Common myeloid progenitor, CD34-positive (primary cell): ENCODE results near the gene XDH.

Experiments
- CTCF ChIA-PET: fragments of 350-600 bp; sonication (Branson Sonifier 250); formaldehyde crosslinking; loops from one replicate; lab custom pipeline; 2021; ENCODE audit warnings: antibody characterized with exemption; lab: Charles Lee
- POLR2A ChIA-PET: fragments of 350-600 bp; sonication (Branson Sonifier 250); formaldehyde crosslinking; loops from one replicate; lab custom pipeline; 2021; ENCODE audit warnings: antibody characterized with exemption; lab: Charles Lee
- DNase-seq, 3 donors: peaks; one replicate each; pipeline versions ENCODE4 v3.0.0 to v3.0.0-alpha.2; 2013
- H3K27ac ChIP-seq, 2 experiments: 1 replicate in 1 of 2; 2 replicates in 1 of 2; pipeline ENCODE4 v1.7.0; 2013; ENCODE audit warnings: inconsistent platforms in 2 of 2, low read length in 2 of 2, mild to moderate bottlenecking in 2 of 2, low read depth in 1 of 2, moderate library complexity in 1 of 2; ENCODE audit not compliant: severe bottlenecking in 2 of 2, insufficient read depth in 1 of 2, poor library complexity in 1 of 2
- H3K27me3 ChIP-seq, 5 experiments: replicated peaks in 2 of 5; 1 replicate in 3 of 5; 2 replicates in 2 of 5; pipeline versions ENCODE4 v1.6.1 to v1.7.0; 2013; ENCODE audit warnings: low read length in 4 of 5, mild to moderate bottlenecking in 2 of 5, moderate library complexity in 2 of 5, inconsistent platforms in 1 of 5; ENCODE audit not compliant: insufficient read depth in 5 of 5, control insufficient read depth in 4 of 5
- H3K36me3 ChIP-seq, 4 experiments: 1 replicate in 2 of 4; 2 replicates in 2 of 4; pipeline versions ENCODE4 v1.6.1 to v1.7.0; 2013; ENCODE audit warnings: low read length in 3 of 4, control low read depth in 1 of 4, mild to moderate bottlenecking in 1 of 4; ENCODE audit not compliant: control insufficient read depth in 4 of 4, insufficient read depth in 4 of 4
- H3K4me1 ChIP-seq, 4 experiments: 1 replicate in 3 of 4; 2 replicates in 1 of 4; pipeline versions ENCODE4 v1.6.1 to v1.7.1; 2013; ENCODE audit warnings: low read length in 3 of 4, mild to moderate bottlenecking in 3 of 4, control low read depth in 1 of 4, inconsistent platforms in 1 of 4, moderate library complexity in 1 of 4; ENCODE audit not compliant: control insufficient read depth in 4 of 4, insufficient read depth in 4 of 4; ENCODE audit errors: control extremely low read depth in 1 of 4
- H3K4me3 ChIP-seq, 7 experiments: 1 replicate in 4 of 7; 2 replicates in 3 of 7; pipeline versions ENCODE4 v1.5.1 to v1.7.0; 2013; ENCODE audit warnings: mild to moderate bottlenecking in 7 of 7, low read length in 6 of 7, moderate library complexity in 6 of 7, inconsistent platforms in 2 of 7, low read depth in 2 of 7, control low read depth in 1 of 7; ENCODE audit not compliant: insufficient read depth in 4 of 7, control insufficient read depth in 1 of 7; ENCODE audit errors: extremely low read depth in 1 of 7
- H3K9me3 ChIP-seq, 5 experiments: 1 replicate in 4 of 5; 2 replicates in 1 of 5; pipeline versions ENCODE4 v1.6.1 to v1.7.1; 2013; ENCODE audit warnings: low read length in 4 of 5, mild to moderate bottlenecking in 2 of 5, inconsistent platforms in 1 of 5, low read depth in 1 of 5, moderate library complexity in 1 of 5; ENCODE audit not compliant: control insufficient read depth in 4 of 5, insufficient read depth in 2 of 5; ENCODE audit errors: control extremely low read depth in 1 of 5
- WGBS: methylation state at CpG from one replicate; pipeline ENCODE4 v1.1.5; 2013; ENCODE audit not compliant: insufficient coverage; 5-methylcytosine and 5-hydroxymethylcytosine counted together

Gene XDH

DNA sequence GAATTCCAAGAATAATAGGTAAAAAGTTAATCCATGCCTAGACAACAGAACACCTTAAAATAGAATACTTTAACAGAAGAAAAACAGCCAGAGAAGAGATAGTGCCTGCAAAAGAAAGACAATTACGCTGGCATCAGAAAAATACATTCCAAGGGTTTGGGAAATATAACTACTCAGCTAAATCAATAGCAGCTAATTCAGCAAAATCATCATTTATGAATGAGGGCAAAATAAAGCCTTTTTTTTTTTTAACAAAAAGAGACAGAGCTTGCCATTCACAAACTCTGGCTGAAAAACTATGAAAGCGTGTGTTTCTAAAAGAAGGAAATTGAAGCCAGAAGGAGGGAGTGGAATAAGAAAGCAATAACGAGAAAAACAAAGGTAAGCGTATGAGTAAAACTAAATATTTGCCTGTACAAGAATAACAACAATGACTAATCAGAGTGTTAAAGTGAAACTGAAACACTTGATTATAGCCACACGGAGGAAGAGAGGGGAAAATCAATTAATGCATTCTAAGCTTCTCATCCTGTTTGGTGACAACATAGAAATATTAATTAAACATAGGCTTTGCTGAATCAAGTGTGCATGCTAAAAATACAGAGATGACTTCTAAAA lies 90.4 kb downstream of the XDH start:
- Histone ChIP-seq H3K36me3 (no peaks in the 10 kb centered on the region), H3K9me3 (no peaks in the 10 kb centered on the region), H3K27me3 (no peaks in the 10 kb centered on the region), H3K4me1 (peaks cover 19 to 39% (median 35%) of the 10 kb centered on the region in 4 experiments), H3K4me3 (peak overlapping the region in 5 of 7 experiments; percentile 36 to 80 (median 58)), H3K27ac (peak overlapping the region; percentile 43 to 70)
- POLR2A ChIA-PET = interaction anchor here (0.8 kb wide), 1 partner anchor 31 kb away, joined by 3 read pairs; no protein-coding TSS in a partner anchor
- WGBS = no CpG with 5 or more reads among the region's 5 CpGs
- CTCF ChIA-PET = interaction anchor here (0.7 kb wide), 1 partner anchor 9 kb away, joined by 3 read pairs; no protein-coding TSS in a partner anchor
- peak in 2 of 3 donors; percentile 62 to 74 for DNase-seq

DNA sequence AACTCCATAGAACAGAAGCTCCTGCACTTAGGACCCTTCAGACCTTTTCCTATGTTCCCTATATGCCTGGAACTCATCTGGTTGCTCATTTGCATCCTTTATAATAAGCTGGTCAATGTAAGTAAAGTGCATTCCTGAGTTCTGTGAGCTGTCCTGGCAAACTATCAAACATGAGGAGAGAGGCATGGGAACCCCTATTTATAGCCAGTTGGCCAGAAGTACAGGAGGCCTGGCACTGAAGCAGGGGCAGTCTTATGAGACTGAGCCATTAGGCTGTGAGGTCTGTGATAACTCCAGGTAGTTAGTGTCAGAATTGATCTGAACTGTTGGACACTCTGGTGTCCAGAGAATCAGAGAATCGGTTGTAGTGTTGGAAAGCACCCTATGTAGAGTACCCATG lies 92.2 kb downstream of the XDH start:
- Histone ChIP-seq H3K9me3 (no peaks in the 10 kb centered on the region), H3K27me3 (no peaks in the 10 kb centered on the region), H3K36me3 (no peaks in the 10 kb centered on the region), H3K27ac (no peak overlapping the region), H3K4me3 (no peak overlapping the region), H3K4me1 (peaks cover 30 to 54% (median 52%) of the 10 kb centered on the region in 4 experiments)
- DNase-seq = no peak
- CTCF ChIA-PET = interaction anchor here (0.9 to 1.5 kb wide), 3 partner anchors 11 to 61 kb away, joined by 3 to 4 read pairs (median 3); no protein-coding TSS in a partner anchor
- 89% methylated on average over 1 of the region's 1 CpG for WGBS
- POLR2A ChIA-PET = no interaction called here

DNA sequence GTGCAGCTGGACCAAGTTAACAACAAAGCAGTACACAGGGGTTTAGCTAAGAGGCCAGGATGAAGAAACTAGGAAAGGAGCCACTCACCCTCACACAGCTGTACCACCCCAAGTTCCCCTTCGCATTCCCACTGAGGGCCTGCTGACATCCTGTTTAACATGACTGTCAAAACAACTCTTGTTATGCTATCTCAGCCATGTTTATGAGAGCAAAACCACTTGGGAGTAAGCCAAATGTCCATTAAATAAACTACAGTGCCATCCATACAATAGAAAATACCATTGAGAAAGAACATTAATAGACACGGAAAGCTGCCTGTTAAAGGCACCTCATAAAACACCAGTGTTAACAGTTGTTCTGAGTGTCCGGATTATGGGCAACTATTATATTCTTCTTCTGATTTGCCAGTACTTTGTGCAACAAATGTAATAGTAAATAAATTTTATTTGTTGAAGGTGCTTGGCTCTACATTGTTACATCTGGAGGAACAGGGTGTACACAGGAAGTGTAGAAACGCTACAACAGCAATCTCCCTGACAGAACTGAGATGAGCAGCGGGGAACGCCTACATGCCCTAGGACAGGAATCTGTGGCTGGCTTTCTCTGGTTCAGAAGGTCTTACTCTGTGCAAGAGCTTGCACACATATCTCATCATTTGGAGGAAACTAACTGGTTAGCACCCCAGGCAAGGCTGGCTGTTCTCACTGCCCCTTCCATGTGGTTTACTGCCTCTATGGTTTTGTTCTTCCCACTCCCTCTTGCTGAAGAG lies 95.0 kb downstream of the XDH start:
- Histone ChIP-seq H3K9me3 (no peaks in the 10 kb centered on the region), H3K4me1 (peaks cover 27 to 68% (median 57%) of the 10 kb centered on the region in 4 experiments), H3K27ac (peak overlapping the region in 1 of 2 experiments; percentile 37), H3K4me3 (peak overlapping the region in 4 of 7 experiments; percentile 33 to 46 (median 42)), H3K27me3 (no peaks in the 10 kb centered on the region), H3K36me3 (no peaks in the 10 kb centered on the region)
- DNase-seq = peak; percentile 48 to 76 (median 74)
- POLR2A ChIA-PET = no interaction called here
- CTCF ChIA-PET = interaction anchor here (0.7 to 1.8 kb wide), 2 partner anchors 10 to 83 kb away, joined by 3 to 7 read pairs; no protein-coding TSS in a partner anchor
- 22% methylated on average over 4 of the region's 6 CpGs for WGBS

DNA sequence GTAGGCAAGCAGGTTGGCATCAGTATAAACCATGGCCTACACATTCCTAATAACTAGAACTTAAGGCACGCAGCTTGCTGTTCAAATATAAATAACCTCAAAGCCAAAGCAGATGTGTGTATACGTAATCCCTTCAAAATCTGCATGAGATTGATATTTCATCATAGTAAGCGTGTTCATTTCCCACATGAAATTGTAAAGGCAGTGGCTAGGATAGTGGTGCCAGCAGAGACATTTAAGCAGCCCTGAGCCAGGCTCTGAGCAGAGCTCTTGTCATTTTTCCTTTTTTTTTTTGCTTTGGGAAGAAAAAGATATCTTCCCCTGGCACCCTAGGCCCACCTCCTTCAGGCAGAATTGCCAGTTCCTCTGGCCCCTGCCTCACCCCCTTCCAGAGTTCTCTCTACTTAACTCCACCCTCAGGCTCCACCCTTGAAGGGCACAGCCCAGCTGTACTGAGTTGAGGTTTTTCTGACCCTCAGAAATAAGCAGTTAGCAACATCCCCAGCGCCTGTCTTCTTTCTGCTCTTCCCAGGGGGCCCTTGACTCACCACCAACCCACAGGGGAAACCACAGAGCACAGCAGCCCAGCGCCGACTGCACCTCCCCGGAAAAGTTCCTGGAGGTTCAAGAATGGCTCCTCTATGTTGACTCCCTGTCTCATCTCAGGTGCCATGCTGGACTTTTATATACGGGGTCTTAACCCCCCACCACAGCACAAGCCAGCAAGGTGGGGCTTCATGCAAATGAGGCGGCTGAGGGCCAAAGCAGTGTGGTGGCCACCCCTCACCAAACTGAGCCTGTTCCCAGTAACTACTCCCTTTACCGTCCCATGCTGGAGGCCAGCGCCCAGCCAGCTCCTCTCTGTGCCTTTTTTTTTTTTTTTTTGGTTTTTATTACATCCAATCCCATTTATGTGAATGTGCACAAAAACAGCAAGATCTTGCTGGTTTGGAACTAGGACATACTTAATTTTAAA lies 95.9 kb downstream of the XDH start:
- Histone ChIP-seq H3K36me3 (no peaks in the 10 kb centered on the region), H3K27ac (peak overlapping the region in 1 of 2 experiments; percentile 29), H3K27me3 (no peaks in the 10 kb centered on the region), H3K4me1 (peaks cover 23 to 61% (median 52%) of the 10 kb centered on the region in 4 experiments), H3K9me3 (no peaks in the 10 kb centered on the region), H3K4me3 (peak overlapping the region in 5 of 7 experiments; percentile 4 to 46 (median 38))
- DNase-seq = peak; percentile 54 to 83 (median 80)
- ChIA-PET POLR2A (no interaction called here), CTCF (interaction anchor here (0.6 to 1.8 kb wide), 2 partner anchors 11 to 90 kb away, joined by 3 to 7 read pairs; no protein-coding TSS in a partner anchor)
- 46% methylated on average over 3 of the region's 11 CpGs for WGBS

DNA sequence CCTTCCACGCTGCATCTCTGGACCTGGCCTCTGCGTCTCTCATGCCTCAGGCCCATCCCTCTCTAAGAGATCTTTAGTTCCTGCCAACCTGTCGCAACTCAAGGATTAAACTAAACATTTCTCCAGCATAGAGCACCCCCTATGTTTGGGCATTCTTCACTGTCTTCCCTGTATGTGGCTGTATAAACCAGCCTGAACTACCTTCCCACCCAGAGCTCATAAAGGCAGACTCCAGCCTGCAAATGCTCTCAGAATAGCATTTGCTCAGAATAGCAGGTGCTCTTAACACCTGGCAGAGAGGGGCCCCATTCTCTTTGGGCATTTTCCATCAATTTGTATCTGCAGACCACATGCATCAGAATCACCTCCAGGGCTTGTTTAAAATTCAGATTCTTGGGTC lies 97.1 kb downstream of the XDH start:
- no peaks in the 10 kb centered on the region for H3K36me3 ChIP-seq
- no peak overlapping the region for H3K4me3 ChIP-seq
- peaks cover 22 to 51% (median 44%) of the 10 kb centered on the region in 4 experiments for H3K4me1 ChIP-seq
- ChIA-PET CTCF (interaction anchor here (1.5 kb wide), 1 partner anchor 16 kb away, joined by 4 read pairs; no protein-coding TSS in a partner anchor), POLR2A (no interaction called here)
- DNase-seq = no peak
- 44% methylated on average over 3 of the region's 3 CpGs for WGBS
- H3K9me3 ChIP-seq = no peaks in the 10 kb centered on the region
- no peaks in the 10 kb centered on the region for H3K27me3 ChIP-seq
- H3K27ac ChIP-seq = no peak overlapping the region

DNA sequence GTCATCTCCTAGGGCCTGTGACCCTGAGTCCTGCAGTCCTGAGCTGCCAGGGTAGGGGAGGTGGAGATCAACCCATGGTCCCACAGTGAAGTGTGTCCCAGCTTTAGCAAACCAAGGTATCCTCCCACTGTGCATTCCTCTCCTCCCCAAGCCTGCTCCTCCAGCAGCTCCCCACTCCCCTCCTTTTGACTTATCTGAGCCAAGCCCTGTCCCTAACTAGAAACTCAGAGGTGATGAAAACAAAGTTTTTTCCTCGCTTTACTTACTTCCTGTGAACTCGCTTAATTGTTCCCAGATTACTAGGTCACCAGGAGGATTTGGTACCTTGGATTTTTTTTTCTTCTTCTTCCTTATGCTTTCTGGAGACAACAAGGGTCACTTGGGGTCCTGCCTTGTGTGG lies 99.8 kb downstream of the XDH start:
- CTCF ChIA-PET = no interaction called here

More for the DNA sequence above, 99.8 kb downstream of the XDH start:
- H3K27ac ChIP-seq = no peak overlapping the region
- H3K9me3 ChIP-seq = no peaks in the 10 kb centered on the region
- no peak overlapping the region for H3K4me3 ChIP-seq
- POLR2A ChIA-PET = no interaction called here
- 94% methylated on average over 2 of the region's 2 CpGs for WGBS
- no peaks in the 10 kb centered on the region for H3K36me3 ChIP-seq
- peaks cover 18 to 45% (median 33%) of the 10 kb centered on the region in 4 experiments for H3K4me1 ChIP-seq
- H3K27me3 ChIP-seq = no peaks in the 10 kb centered on the region
- DNase-seq = no peak
